ENCODE results near the gene SETBP1.

DNA sequence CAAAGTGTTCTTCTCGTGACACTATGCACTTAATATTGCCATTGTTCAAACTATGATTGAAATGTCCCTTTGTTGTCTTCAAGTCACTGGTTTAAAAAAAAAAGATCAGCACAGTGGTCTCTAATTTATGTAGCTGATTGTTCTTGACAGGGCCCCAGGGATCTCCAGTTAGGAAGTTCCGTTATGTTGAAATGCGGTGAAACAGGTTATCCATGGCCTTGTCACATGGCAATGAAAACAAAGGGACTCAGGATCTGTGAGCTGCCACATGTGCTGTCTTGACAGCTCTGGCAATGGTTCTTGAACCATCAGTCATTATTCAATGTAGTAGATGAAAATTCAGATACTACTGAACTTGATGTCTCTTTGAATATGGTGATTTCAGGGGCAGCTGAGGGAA, 147.4 kb downstream of the SETBP1 start:
- TF ChIP-seq, protein P1, sequence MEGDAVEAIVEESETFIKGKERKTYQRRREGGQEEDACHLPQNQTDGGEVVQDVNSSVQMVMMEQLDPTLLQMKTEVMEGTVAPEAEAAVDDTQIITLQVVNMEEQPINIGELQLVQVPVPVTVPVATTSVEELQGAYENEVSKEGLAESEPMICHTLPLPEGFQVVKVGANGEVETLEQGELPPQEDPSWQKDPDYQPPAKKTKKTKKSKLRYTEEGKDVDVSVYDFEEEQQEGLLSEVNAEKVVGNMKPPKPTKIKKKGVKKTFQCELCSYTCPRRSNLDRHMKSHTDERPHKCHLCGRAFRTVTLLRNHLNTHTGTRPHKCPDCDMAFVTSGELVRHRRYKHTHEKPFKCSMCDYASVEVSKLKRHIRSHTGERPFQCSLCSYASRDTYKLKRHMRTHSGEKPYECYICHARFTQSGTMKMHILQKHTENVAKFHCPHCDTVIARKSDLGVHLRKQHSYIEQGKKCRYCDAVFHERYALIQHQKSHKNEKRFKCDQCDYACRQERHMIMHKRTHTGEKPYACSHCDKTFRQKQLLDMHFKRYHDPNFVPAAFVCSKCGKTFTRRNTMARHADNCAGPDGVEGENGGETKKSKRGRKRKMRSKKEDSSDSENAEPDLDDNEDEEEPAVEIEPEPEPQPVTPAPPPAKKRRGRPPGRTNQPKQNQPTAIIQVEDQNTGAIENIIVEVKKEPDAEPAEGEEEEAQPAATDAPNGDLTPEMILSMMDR (conservative IDR thresholded peaks at IDR 0.05; ENCODE audit: low read depth, low read length), result no peak
- no peak for TF ChIP-seq EZH2 (IDR thresholded peaks at IDR 0.05; ENCODE audit: borderline replicate concordance, low read depth, low read length, poor library complexity, severe bottlenecking)
